NCI-H2029 (cell line): ENCODE data around the gene SEC14L6.
"Not testable (repeated sequence)": the region's sequence is repeated elsewhere in the genome, so short reads cannot be mapped to it uniquely, and the experiment has no call there.

Source experiments
- DNase-seq: peaks from one replicate; lab custom pipeline; 2025; lab: John Stamatoyannopoulos, UW

SEC14L6 gene

GRCh38 chr22:30566125-30566524 is 19.6 kb upstream of the SEC14L6 start:
- DNase-seq: no peak

- DNase-seq: no peak
These were observed 18.8 kb upstream of the SEC14L6 start for GRCh38 chr22:30565341-30565740.

- no peak for DNase-seq
These were observed 18.2 kb upstream of the SEC14L6 start for GRCh38 chr22:30564761-30565119.

- no peak for DNase-seq
These were observed 17.7 kb upstream of the SEC14L6 start for GRCh38 chr22:30564045-30564760.

- no peak for DNase-seq
These were observed 15.8 kb upstream of the SEC14L6 start for GRCh38 chr22:30562366-30562765.

- DNase-seq: no peak
These were observed 15.1 kb upstream of the SEC14L6 start for GRCh38 chr22:30561402-30562189.

- DNase-seq: not testable (repeated sequence)
These were observed 14.2 kb upstream of the SEC14L6 start for GRCh38 chr22:30560643-30561202.

GRCh38 chr22:30559889-30560288 is 13.3 kb upstream of the SEC14L6 start:
- no peak for DNase-seq

- DNase-seq: no peak
These were observed 10.7 kb upstream of the SEC14L6 start for GRCh38 chr22:30557243-30557642.

- DNase-seq: no peak
These were observed 9.8 kb upstream of the SEC14L6 start for GRCh38 chr22:30556388-30556787.

- no peak for DNase-seq
These were observed 9.0 kb upstream of the SEC14L6 start for GRCh38 chr22:30555282-30556210.

GRCh38 chr22:30553971-30554370 is 7.4 kb upstream of the SEC14L6 start:
- DNase-seq: no peak

GRCh38 chr22:30552719-30553118 is 6.2 kb upstream of the SEC14L6 start:
- DNase-seq: no peak

- DNase-seq: not testable (repeated sequence)
These were observed 5.3 kb upstream of the SEC14L6 start for GRCh38 chr22:30551813-30552212.

GRCh38 chr22:30547188-30547587 is 647 bp upstream of the SEC14L6 start:
- no peak for DNase-seq

GRCh38 chr22:30542811-30543188 is 3.7 kb downstream of the SEC14L6 start:
- no peak for DNase-seq

GRCh38 chr22:30541961-30542810 is 4.4 kb downstream of the SEC14L6 start:
- no peak for DNase-seq

GRCh38 chr22:30541511-30541910 is 5.0 kb downstream of the SEC14L6 start:
- not testable (repeated sequence) for DNase-seq

- DNase-seq: no peak
These were observed 7.2 kb downstream of the SEC14L6 start for GRCh38 chr22:30539368-30539767.

- DNase-seq: no peak
These were observed 8.3 kb downstream of the SEC14L6 start for GRCh38 chr22:30538280-30538679.

GRCh38 chr22:30537083-30537731 is 9.3 kb downstream of the SEC14L6 start:
- no peak for DNase-seq
